GM12878 (cell line): Measurements from ENCODE around the gene COX19. TPM values are rescaled to one million over a fixed set of nuclear protein-coding genes. Genes with fewer than 3 reads are reported as not detected.
A peak's percentile ranks its signal among the peaks of the same experiment; 100 is the strongest.

Experiments used
- BHLHE40 ChIP-seq, 2 experiments: fragments of 450-650 bp in 1 of 2; IDR thresholded peaks; 2 replicates each; pipeline ENCODE4 v1.6.1; 2011 to 2017; ENCODE audit warnings: low read depth in 2 of 2, borderline replicate concordance in 1 of 2, improper control_type of control experiment in 1 of 2, low read length in 1 of 2, mild to moderate bottlenecking in 1 of 2
- CEBPB ChIP-seq, 2 experiments: fragments of 150-350 bp in 1 of 2; IDR thresholded peaks; 2 replicates each; pipeline ENCODE4 v1.6.1; 2012 to 2014; ENCODE audit warnings: low read depth in 2 of 2, low read length in 2 of 2, borderline replicate concordance in 1 of 2, inconsistent platforms in 1 of 2
- CREB1 ChIP-seq: IDR thresholded peaks from 2 replicates; pipeline ENCODE4 v1.6.1; 2012; ENCODE audit warnings: low read depth, mild to moderate bottlenecking, inconsistent platforms
- ESRRA ChIP-seq: IDR thresholded peaks from 2 replicates; pipeline ENCODE4 v1.6.1; 2012; ENCODE audit warnings: mild to moderate bottlenecking, low read length, improper control_type of control experiment
- GABPA ChIP-seq: IDR thresholded peaks from 2 replicates; pipeline ENCODE4 v1.6.1; 2014; ENCODE audit warnings: antibody characterized with exemption, low read depth, mild to moderate bottlenecking, inconsistent platforms
- IKZF1 ChIP-seq: fragments of 450-650 bp; conservative IDR thresholded peaks from 2 replicates; pipeline ENCODE4 v1.6.1; 2017; ENCODE audit warnings: antibody characterized with exemption, mild to moderate bottlenecking
- LARP7 ChIP-seq: fragments of 450-650 bp; IDR thresholded peaks from 2 replicates; pipeline ENCODE4 v1.6.1; 2017; ENCODE audit warnings: mild to moderate bottlenecking
- MTA2 ChIP-seq: fragments of 450-650 bp; IDR thresholded peaks from 2 replicates; pipeline ENCODE4 v1.6.1; 2016; ENCODE audit warnings: low read depth, mild to moderate bottlenecking, moderate library complexity
- PBX3 ChIP-seq: IDR thresholded peaks from 2 replicates; pipeline ENCODE4 v1.6.1; 2011; ENCODE audit warnings: mild to moderate bottlenecking, low read depth, low read length, moderate library complexity; ENCODE audit not compliant: insufficient replicate concordance
- POU2F2 ChIP-seq: IDR thresholded peaks from 3 replicates; pipeline ENCODE4 v1.6.1; 2011; ENCODE audit warnings: low read depth, mild to moderate bottlenecking, low read length, borderline replicate concordance
- RAD21 ChIP-seq: IDR thresholded peaks from 2 replicates; pipeline ENCODE4 v1.6.1; 2011; ENCODE audit warnings: mild to moderate bottlenecking, low read depth, low read length, moderate library complexity; ENCODE audit not compliant: insufficient read depth
- SPI1 ChIP-seq: IDR thresholded peaks from 2 replicates; pipeline ENCODE4 v1.6.1; 2011; ENCODE audit warnings: low read depth, mild to moderate bottlenecking, low read length, moderate library complexity, borderline replicate concordance; ENCODE audit not compliant: insufficient read depth
- ZNF384 ChIP-seq: IDR thresholded peaks from 2 replicates; pipeline ENCODE4 v1.6.1; 2012; ENCODE audit warnings: low read depth, mild to moderate bottlenecking, low read length, improper control_type of control experiment, borderline replicate concordance
- ZSCAN29 ChIP-seq: fragments of 450-650 bp; IDR thresholded peaks from 2 replicates; pipeline ENCODE4 v1.6.1; 2017; ENCODE audit warnings: mild to moderate bottlenecking, moderate library complexity
- polyA plus RNA-seq, 11 experiments: library from polyadenylated mRNA; depleted of rRNA in 4 of 11; unstranded in 6 of 11; stranded (reverse) in 5 of 11; fragments of >200 nt; fragmentation: Nextera tagmentation in 4 of 11; fragmentation: Illumina TruSeq in 1 of 11; extraction: Ambion mirVana in 4 of 11; extraction: Trizol in 1 of 11; gene quantifications; 1 replicate in 1 of 11; 2 replicates in 10 of 11; pipeline versions ENCODE4 v1.2.1 to v1.2.3, GENCODE V29; 2011 to 2016; ENCODE audit warnings: inconsistent platforms in 2 of 11, missing spikeins in 2 of 11, low read depth in 1 of 11
- total RNA-seq, 4 experiments: library from RNA; depleted of rRNA in 3 of 4; stranded (reverse); fragments of >200 nt in 3 of 4; fragmentation: Illumina TruSeq in 1 of 4; extraction: Trizol in 1 of 4; gene quantifications; 2 replicates each; pipeline versions ENCODE4 v1.2.1 to v1.2.3, GENCODE V29; 2013 to 2021
- TF ChIP-seq, protein P1 (sequence below): fragments of 450-650 bp; IDR thresholded peaks from 2 replicates; pipeline ENCODE4 v1.6.1; 2017; ENCODE audit warnings: mild to moderate bottlenecking, moderate library complexity
- TF ChIP-seq, protein P2 (sequence below): fragments of 450-650 bp; IDR thresholded peaks from 2 replicates; pipeline ENCODE4 v1.6.1; 2017; ENCODE audit warnings: mild to moderate bottlenecking
- TF ChIP-seq, protein P3 (sequence below): fragments of 150-350 bp; IDR thresholded peaks from 2 replicates; pipeline ENCODE4 v1.6.1; 2016; ENCODE audit warnings: low read depth, low read length

Gene COX19
- total and polyA plus RNA-seq, 10 of the 15 experiments (the other 5 are each of a cell fraction or from before 2014, with no cell fraction given): 3.7 to 17.9 (median 10.8) TPM

- TF ChIP-seq POU2F2 (peak; percentile 85; the same call in 2 of the 3 replicates), CREB1 (peak; percentile 17; the same call in 1 of the 2 replicates), PBX3 (peak; percentile 32), RAD21 (peak; percentile 98), IKZF1 (peak; percentile 79), CEBPB (IDR thresholded peaks at IDR 0.05; ENCODE audit: borderline replicate concordance in 1 of 2, low read depth in 2 of 2, low read length in 2 of 2) (no peak), LARP7 (peak; percentile 81; the same call in 1 of the 2 replicates), MTA2 (no peak), ESRRA (no peak), BHLHE40 (IDR thresholded peaks at IDR 0.05; ENCODE audit: borderline replicate concordance in 1 of 2, low read depth in 2 of 2, low read length in 1 of 2) (peak; percentile 59 to 79; a peak in 3 of 4 replicates), ZNF384 (no peak), SPI1 (no peak), ZSCAN29 (0 out of 2 replicates have a peak, but pooled peaks have one; percentile 55), GABPA (no peak)
- TF ChIP-seq, protein P1, sequence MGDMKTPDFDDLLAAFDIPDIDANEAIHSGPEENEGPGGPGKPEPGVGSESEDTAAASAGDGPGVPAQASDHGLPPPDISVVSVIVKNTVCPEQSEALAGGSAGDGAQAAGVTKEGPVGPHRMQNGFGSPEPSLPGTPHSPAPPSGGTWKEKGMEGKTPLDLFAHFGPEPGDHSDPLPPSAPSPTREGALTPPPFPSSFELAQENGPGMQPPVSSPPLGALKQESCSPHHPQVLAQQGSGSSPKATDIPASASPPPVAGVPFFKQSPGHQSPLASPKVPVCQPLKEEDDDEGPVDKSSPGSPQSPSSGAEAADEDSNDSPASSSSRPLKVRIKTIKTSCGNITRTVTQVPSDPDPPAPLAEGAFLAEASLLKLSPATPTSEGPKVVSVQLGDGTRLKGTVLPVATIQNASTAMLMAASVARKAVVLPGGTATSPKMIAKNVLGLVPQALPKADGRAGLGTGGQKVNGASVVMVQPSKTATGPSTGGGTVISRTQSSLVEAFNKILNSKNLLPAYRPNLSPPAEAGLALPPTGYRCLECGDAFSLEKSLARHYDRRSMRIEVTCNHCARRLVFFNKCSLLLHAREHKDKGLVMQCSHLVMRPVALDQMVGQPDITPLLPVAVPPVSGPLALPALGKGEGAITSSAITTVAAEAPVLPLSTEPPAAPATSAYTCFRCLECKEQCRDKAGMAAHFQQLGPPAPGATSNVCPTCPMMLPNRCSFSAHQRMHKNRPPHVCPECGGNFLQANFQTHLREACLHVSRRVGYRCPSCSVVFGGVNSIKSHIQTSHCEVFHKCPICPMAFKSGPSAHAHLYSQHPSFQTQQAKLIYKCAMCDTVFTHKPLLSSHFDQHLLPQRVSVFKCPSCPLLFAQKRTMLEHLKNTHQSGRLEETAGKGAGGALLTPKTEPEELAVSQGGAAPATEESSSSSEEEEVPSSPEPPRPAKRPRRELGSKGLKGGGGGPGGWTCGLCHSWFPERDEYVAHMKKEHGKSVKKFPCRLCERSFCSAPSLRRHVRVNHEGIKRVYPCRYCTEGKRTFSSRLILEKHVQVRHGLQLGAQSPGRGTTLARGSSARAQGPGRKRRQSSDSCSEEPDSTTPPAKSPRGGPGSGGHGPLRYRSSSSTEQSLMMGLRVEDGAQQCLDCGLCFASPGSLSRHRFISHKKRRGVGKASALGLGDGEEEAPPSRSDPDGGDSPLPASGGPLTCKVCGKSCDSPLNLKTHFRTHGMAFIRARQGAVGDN: peak; percentile 67
- TF ChIP-seq, protein P2, sequence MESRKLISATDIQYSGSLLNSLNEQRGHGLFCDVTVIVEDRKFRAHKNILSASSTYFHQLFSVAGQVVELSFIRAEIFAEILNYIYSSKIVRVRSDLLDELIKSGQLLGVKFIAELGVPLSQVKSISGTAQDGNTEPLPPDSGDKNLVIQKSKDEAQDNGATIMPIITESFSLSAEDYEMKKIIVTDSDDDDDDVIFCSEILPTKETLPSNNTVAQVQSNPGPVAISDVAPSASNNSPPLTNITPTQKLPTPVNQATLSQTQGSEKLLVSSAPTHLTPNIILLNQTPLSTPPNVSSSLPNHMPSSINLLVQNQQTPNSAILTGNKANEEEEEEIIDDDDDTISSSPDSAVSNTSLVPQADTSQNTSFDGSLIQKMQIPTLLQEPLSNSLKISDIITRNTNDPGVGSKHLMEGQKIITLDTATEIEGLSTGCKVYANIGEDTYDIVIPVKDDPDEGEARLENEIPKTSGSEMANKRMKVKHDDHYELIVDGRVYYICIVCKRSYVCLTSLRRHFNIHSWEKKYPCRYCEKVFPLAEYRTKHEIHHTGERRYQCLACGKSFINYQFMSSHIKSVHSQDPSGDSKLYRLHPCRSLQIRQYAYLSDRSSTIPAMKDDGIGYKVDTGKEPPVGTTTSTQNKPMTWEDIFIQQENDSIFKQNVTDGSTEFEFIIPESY: no peak
- TF ChIP-seq, protein P3, sequence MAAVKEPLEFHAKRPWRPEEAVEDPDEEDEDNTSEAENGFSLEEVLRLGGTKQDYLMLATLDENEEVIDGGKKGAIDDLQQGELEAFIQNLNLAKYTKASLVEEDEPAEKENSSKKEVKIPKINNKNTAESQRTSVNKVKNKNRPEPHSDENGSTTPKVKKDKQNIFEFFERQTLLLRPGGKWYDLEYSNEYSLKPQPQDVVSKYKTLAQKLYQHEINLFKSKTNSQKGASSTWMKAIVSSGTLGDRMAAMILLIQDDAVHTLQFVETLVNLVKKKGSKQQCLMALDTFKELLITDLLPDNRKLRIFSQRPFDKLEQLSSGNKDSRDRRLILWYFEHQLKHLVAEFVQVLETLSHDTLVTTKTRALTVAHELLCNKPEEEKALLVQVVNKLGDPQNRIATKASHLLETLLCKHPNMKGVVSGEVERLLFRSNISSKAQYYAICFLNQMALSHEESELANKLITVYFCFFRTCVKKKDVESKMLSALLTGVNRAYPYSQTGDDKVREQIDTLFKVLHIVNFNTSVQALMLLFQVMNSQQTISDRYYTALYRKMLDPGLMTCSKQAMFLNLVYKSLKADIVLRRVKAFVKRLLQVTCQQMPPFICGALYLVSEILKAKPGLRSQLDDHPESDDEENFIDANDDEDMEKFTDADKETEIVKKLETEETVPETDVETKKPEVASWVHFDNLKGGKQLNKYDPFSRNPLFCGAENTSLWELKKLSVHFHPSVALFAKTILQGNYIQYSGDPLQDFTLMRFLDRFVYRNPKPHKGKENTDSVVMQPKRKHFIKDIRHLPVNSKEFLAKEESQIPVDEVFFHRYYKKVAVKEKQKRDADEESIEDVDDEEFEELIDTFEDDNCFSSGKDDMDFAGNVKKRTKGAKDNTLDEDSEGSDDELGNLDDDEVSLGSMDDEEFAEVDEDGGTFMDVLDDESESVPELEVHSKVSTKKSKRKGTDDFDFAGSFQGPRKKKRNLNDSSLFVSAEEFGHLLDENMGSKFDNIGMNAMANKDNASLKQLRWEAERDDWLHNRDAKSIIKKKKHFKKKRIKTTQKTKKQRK: no peak
Measured at GRCh38 chr7:992709-993607, 17.6 kb upstream of the COX19 start (continued).
